Osteocyte (in vitro differentiated cells): Measurements from ENCODE around the gene SLC37A4. TPM values are rescaled to one million over a fixed set of nuclear protein-coding genes. Genes with fewer than 3 reads are reported as not detected.

Experiments
- DNase-seq: peaks from one replicate; pipeline ENCODE4 v3.0.0; 2021; ENCODE audit warnings: mixed read lengths; ENCODE audit not compliant: unreplicated experiment; ENCODE audit errors: extremely low spot score
- H3K27ac Mint-ChIP-seq: one replicate; pipeline ENCODE4 v1.8.0; 2021; ENCODE audit warnings: mild to moderate bottlenecking, mixed read lengths; ENCODE audit not compliant: unreplicated experiment
- H3K27me3 Mint-ChIP-seq: one replicate; pipeline ENCODE4 v1.8.0; 2021; ENCODE audit warnings: mixed read lengths; ENCODE audit not compliant: unreplicated experiment
- H3K36me3 Mint-ChIP-seq: one replicate; pipeline ENCODE4 v1.8.0; 2021; ENCODE audit warnings: mixed read lengths; ENCODE audit not compliant: unreplicated experiment
- H3K4me1 Mint-ChIP-seq: one replicate; pipeline ENCODE4 v1.8.0; 2021; ENCODE audit warnings: mixed read lengths; ENCODE audit not compliant: unreplicated experiment
- H3K4me3 Mint-ChIP-seq: one replicate; pipeline ENCODE4 v1.8.0; 2021; ENCODE audit warnings: mild to moderate bottlenecking, moderate library complexity, mixed read lengths; ENCODE audit not compliant: unreplicated experiment
- H3K9me3 Mint-ChIP-seq: one replicate; pipeline ENCODE4 v1.8.0; 2021; ENCODE audit warnings: mixed read lengths; ENCODE audit not compliant: unreplicated experiment
- CTCF ChIP-seq: fragments of 200-600 bp; sonication (generic); IDR thresholded peaks from 2 replicates; pipeline ENCODE4 v1.5.0; 2021; ENCODE audit warnings: antibody characterized with exemption, mild to moderate bottlenecking, moderate library complexity
- microRNA-seq: library from miRNA; unstranded; fragments of <30 nt; microRNA quantifications from one replicate; pipeline ENCODE4 v1.1.0, GENCODE V29; 2020; ENCODE audit not compliant: unreplicated experiment
- total RNA-seq: library from RNA; stranded (reverse); gene quantifications from 2 replicates; pipeline ENCODE4 v1.2.1, GENCODE V29; 2021

Gene SLC37A4
- total RNA-seq, 1 donor from 2014 or later, result 16.3 TPM

GRCh38 chr11:118980191-118980881 is 50.3 kb downstream of the SLC37A4 start:
- H3K9me3 Mint-ChIP-seq, result no peaks in the 10 kb centered on the region
- H3K4me1 Mint-ChIP-seq, result peaks cover 2% of the 10 kb centered on the region
- no peak for DNase-seq
- TF ChIP-seq CTCF, result no peak
- no peaks in the 10 kb centered on the region for H3K36me3 Mint-ChIP-seq
- no peak overlapping the region for H3K4me3 Mint-ChIP-seq
- no peak overlapping the region for H3K27ac Mint-ChIP-seq
- peaks cover 19% of the 10 kb centered on the region for H3K27me3 Mint-ChIP-seq

- Mint-ChIP-seq H3K27ac (no peak overlapping the region), H3K4me1 (no peaks in the 10 kb centered on the region), H3K9me3 (no peaks in the 10 kb centered on the region), H3K4me3 (no peak overlapping the region), H3K27me3 (peaks cover 26% of the 10 kb centered on the region), H3K36me3 (no peaks in the 10 kb centered on the region)
- TF ChIP-seq CTCF, result no peak
- DNase-seq, result no peak
Measured at GRCh38 chr11:118979434-118979833, 51.2 kb downstream of the SLC37A4 start.

- Mint-ChIP-seq H3K27me3 (peaks cover 34% of the 10 kb centered on the region), H3K4me1 (no peaks in the 10 kb centered on the region), H3K27ac (no peak overlapping the region), H3K9me3 (no peaks in the 10 kb centered on the region), H3K36me3 (no peaks in the 10 kb centered on the region), H3K4me3 (no peak overlapping the region)
- no peak for DNase-seq
- no peak for TF ChIP-seq CTCF
Measured at GRCh38 chr11:118975771-118976709, 54.6 kb downstream of the SLC37A4 start.

Small RNA genes within 50 kb of the gene (microRNA-seq; reads per million reads assigned to microRNA genes)
- not detected for gene MIR3656

Other genes with a start within 250 kb of the SLC37A4 start
- gene DDX6, start 239.7 kb downstream of the SLC37A4 start, total RNA-seq, result 148 and 157 TPM in 2 replicates
- not detected in 2 replicates for gene CXCR5, start 147.0 kb downstream of the SLC37A4 start, total RNA-seq
- gene BCL9L, start 105.0 kb downstream of the SLC37A4 start, total RNA-seq, result 115 and 122 TPM in 2 replicates
- gene UPK2, start 74.6 kb downstream of the SLC37A4 start, total RNA-seq, result 0.42 and 0.86 TPM in 2 replicates
- not detected in 2 replicates for gene FOXR1, start 59.1 kb downstream of the SLC37A4 start, total RNA-seq
- gene CENATAC, start 32.7 kb downstream of the SLC37A4 start, total RNA-seq, result 31.6 and 32.7 TPM in 2 replicates
- gene RPS25, start 12.5 kb downstream of the SLC37A4 start, total RNA-seq, result 933 and 949 TPM in 2 replicates
- gene TRAPPC4, start 12.1 kb downstream of the SLC37A4 start, total RNA-seq, result 71.4 and 75.3 TPM in 2 replicates
- gene HYOU1, start 26.3 kb upstream of the SLC37A4 start, total RNA-seq, result 168 TPM in 2 replicates
- 42.6 and 45.9 TPM in 2 replicates for gene VPS11, start 36.9 kb upstream of the SLC37A4 start, total RNA-seq
- 15.7 and 18.6 TPM in 2 replicates for gene HMBS, start 54.0 kb upstream of the SLC37A4 start, total RNA-seq
- gene DPAGT1, start 71.0 kb upstream of the SLC37A4 start, total RNA-seq, result 44.4 and 45.2 TPM in 2 replicates
- gene C2CD2L, start 76.5 kb upstream of the SLC37A4 start, total RNA-seq, result 10.9 and 11.7 TPM in 2 replicates
- 26.1 and 27.6 TPM in 2 replicates for gene HINFP, start 90.7 kb upstream of the SLC37A4 start, total RNA-seq
- gene ABCG4, start 118.2 kb upstream of the SLC37A4 start, total RNA-seq, result 0.63 and 0.75 TPM in 2 replicates
- 8.9 and 10.0 TPM in 2 replicates for gene NLRX1, start 137.8 kb upstream of the SLC37A4 start, total RNA-seq
- gene NHERF4, start 154.6 kb upstream of the SLC37A4 start, total RNA-seq, result not detected in 2 replicates
- 20.8 and 21.7 TPM in 2 replicates for gene CBL, start 175.5 kb upstream of the SLC37A4 start, total RNA-seq